LHCN-M2 (cell line): ENCODE data around the gene ASTN2. TPM values are rescaled to one million over a fixed set of nuclear protein-coding genes. Genes with fewer than 3 reads are reported as not detected.

ENCODE experiments used
- DNase-seq: peaks from one replicate; pipeline ENCODE4 v3.0.0-alpha.2; 2012; ENCODE audit warnings: low read depth
- total RNA-seq: library from RNA; depleted of rRNA; stranded (reverse); fragments of >200 nt; gene quantifications from 2 replicates; pipeline ENCODE4 v1.2.3, GENCODE V29; 2014

ASTN2 gene
- total RNA-seq, 1 experiment from 2014 or later = 11.8 TPM

- no peak for DNase-seq
These were observed 741.5 kb downstream of the ASTN2 start for GRCh38 chr9:116673375-116673774.

- DNase-seq = no peak
These were observed 743.3 kb downstream of the ASTN2 start for GRCh38 chr9:116671605-116672004.

GRCh38 chr9:116668970-116669695, 745.7 kb downstream of the ASTN2 start:
- no peak for DNase-seq

GRCh38 chr9:116663581-116663980, 751.3 kb downstream of the ASTN2 start:
- DNase-seq = no peak

- DNase-seq = no peak
These were observed 752.1 kb downstream of the ASTN2 start for GRCh38 chr9:116662646-116663310.

GRCh38 chr9:116661037-116661954, 753.6 kb downstream of the ASTN2 start:
- DNase-seq = peak; percentile 71

GRCh38 chr9:116658265-116658664, 756.6 kb downstream of the ASTN2 start:
- no peak for DNase-seq

GRCh38 chr9:116656977-116657376, 757.9 kb downstream of the ASTN2 start:
- DNase-seq = no peak

- no peak for DNase-seq
These were observed 758.3 kb downstream of the ASTN2 start for GRCh38 chr9:116656501-116656971.

GRCh38 chr9:116654059-116654355, 760.9 kb downstream of the ASTN2 start:
- no peak for DNase-seq

GRCh38 chr9:116653348-116654058, 761.4 kb downstream of the ASTN2 start:
- DNase-seq = no peak

GRCh38 chr9:116647515-116647809, 767.4 kb downstream of the ASTN2 start:
- no peak for DNase-seq

- DNase-seq = peak; percentile 39
These were observed 768.0 kb downstream of the ASTN2 start for GRCh38 chr9:116646661-116647514.

GRCh38 chr9:116644091-116644688, 770.7 kb downstream of the ASTN2 start:
- peak; percentile 33 for DNase-seq

GRCh38 chr9:116643691-116644090, 771.2 kb downstream of the ASTN2 start:
- no peak for DNase-seq

- no peak for DNase-seq
These were observed 773.4 kb downstream of the ASTN2 start for GRCh38 chr9:116641292-116642059.

- DNase-seq = peak; percentile 14
These were observed 775.6 kb downstream of the ASTN2 start for GRCh38 chr9:116639251-116639741.

GRCh38 chr9:116635908-116636307, 778.9 kb downstream of the ASTN2 start:
- no peak for DNase-seq
